Measurements from ENCODE around the gene ANXA3. TPM values are rescaled to one million over a fixed set of nuclear protein-coding genes. Genes with fewer than 3 reads are reported as not detected.

ANXA3 gene
- total and polyA plus RNA-seq, 2 donors (not counting 1 experiment from before 2014, with no cell fraction given), result not detected

- H3K79me2 ChIP-seq (ENCODE audit: control insufficient read depth, insufficient read depth, low read length), result no peaks in the 10 kb centered on the region
- peak overlapping the region; percentile 83 to 87 for H3K27ac ChIP-seq (ENCODE audit: low read length in 2 of 2)
- CTCF ChIA-PET, result interaction anchor here (0.6 to 6.8 kb wide), 5 partner anchors 9 to 266 kb away, joined by 3 to 46 read pairs (median 3); no protein-coding TSS in a partner anchor
- peak overlapping the region; percentile 68 for H3K27ac Mint-ChIP-seq
- peak overlapping the region; percentile 39 for H3K4me2 ChIP-seq (replicated peaks; ENCODE audit: low read depth, low read length, poor library complexity, severe bottlenecking)
- no peak overlapping the region for H2AFZ ChIP-seq (ENCODE audit: insufficient read depth, low read depth, low read length, poor library complexity, severe bottlenecking)
- peak overlapping the region; percentile 32 for H3K4me3 Mint-ChIP-seq
- peaks cover 6% of the 10 kb centered on the region for H3K9me3 Mint-ChIP-seq (ENCODE audit: insufficient read depth)
- peak overlapping the region; percentile 10 for H3K9ac ChIP-seq (ENCODE audit: low read length)
- H3K9me3 ChIP-seq (ENCODE audit: control extremely low read depth in 1 of 3, control insufficient read depth in 2 of 3, insufficient read depth in 1 of 3, low read length in 2 of 3), result peaks cover 3 to 17% (median 16%) of the 10 kb centered on the region in 3 donors
- POLR2A ChIA-PET, result interaction anchor here (1.4 kb wide), 1 partner anchor 12 kb away, joined by 3 read pairs; no protein-coding TSS in a partner anchor
- no peak for ATAC-seq (ENCODE audit: low read depth)
- intact Hi-C loops (cut with micrococcal nuclease), result loop anchor here (1.0 kb wide), 1 partner anchor 8 kb away; no protein-coding TSS in a partner anchor
- TF ChIP-seq CTCF (IDR thresholded peaks at IDR 0.05) (no peak), EZH2 (IDR thresholded peaks at IDR 0.05; ENCODE audit: borderline replicate concordance, insufficient read depth, low read depth, low read length, poor library complexity, severe bottlenecking) (no peak)
- no peaks in the 10 kb centered on the region for H4K20me1 ChIP-seq (ENCODE audit: control insufficient read depth, insufficient read depth, low read length, poor library complexity, severe bottlenecking)
- no peaks in the 10 kb centered on the region for H3K27me3 Mint-ChIP-seq
- no peaks in the 10 kb centered on the region for H3K27me3 ChIP-seq (replicated peaks in 1 of 4; ENCODE audit: control extremely low read depth in 1 of 4, control insufficient read depth in 3 of 4, insufficient read depth in 4 of 4, low read length in 3 of 4)
- H3K4me3 ChIP-seq (ENCODE audit: control extremely low read depth in 1 of 5, extremely low read depth in 1 of 5, insufficient read depth in 1 of 5, low read depth in 2 of 5, low read length in 4 of 5), result peak overlapping the region in 1 of 5 experiments; percentile 5
- DNase-seq, result no peak
- H3K4me1 Mint-ChIP-seq, result peaks cover 76% of the 10 kb centered on the region
- H3K4me1 ChIP-seq (ENCODE audit: control insufficient read depth in 2 of 2, insufficient read depth in 2 of 2, low read length in 2 of 2), result peaks cover 58 to 59% of the 10 kb centered on the region in 2 donors
- no CpG with 5 or more reads among the region's 2 CpGs for WGBS (ENCODE audit: insufficient coverage)
- H3K36me3 ChIP-seq (replicated peaks in 1 of 2; ENCODE audit: control extremely low read depth in 1 of 2, control insufficient read depth in 1 of 2, extremely low read depth in 1 of 2, insufficient read depth in 2 of 2, low read length in 1 of 2), result no peaks in the 10 kb centered on the region
Measured at GRCh38 chr4:78630615-78631014, 79.0 kb downstream of the ANXA3 start.

- no peak overlapping the region for H3K4me2 ChIP-seq (replicated peaks; ENCODE audit: low read depth, low read length, poor library complexity, severe bottlenecking)
- peak overlapping the region; percentile 60 for H3K27ac Mint-ChIP-seq
Measured at GRCh38 chr4:78634011-78634664, 82.6 kb downstream of the ANXA3 start.

More at GRCh38 chr4:78634011-78634664, 82.6 kb downstream of the ANXA3 start:
- H3K9me3 Mint-ChIP-seq (ENCODE audit: insufficient read depth), result peaks cover 3% of the 10 kb centered on the region
- no peak overlapping the region for H3K4me3 ChIP-seq (ENCODE audit: control extremely low read depth in 1 of 5, extremely low read depth in 1 of 5, insufficient read depth in 1 of 5, low read depth in 2 of 5, low read length in 4 of 5)
- TF ChIP-seq CTCF (IDR thresholded peaks at IDR 0.05) (no peak), EZH2 (IDR thresholded peaks at IDR 0.05; ENCODE audit: borderline replicate concordance, insufficient read depth, low read depth, low read length, poor library complexity, severe bottlenecking) (no peak)
- peaks cover 1 to 15% (median 11%) of the 10 kb centered on the region in 3 donors for H3K9me3 ChIP-seq (ENCODE audit: control extremely low read depth in 1 of 3, control insufficient read depth in 2 of 3, insufficient read depth in 1 of 3, low read length in 2 of 3)
- ATAC-seq (ENCODE audit: low read depth) (no peak), DNase-seq (peak; percentile 48)
- POLR2A ChIA-PET, result no interaction called here
- H3K27me3 ChIP-seq (replicated peaks in 1 of 4; ENCODE audit: control extremely low read depth in 1 of 4, control insufficient read depth in 3 of 4, insufficient read depth in 4 of 4, low read length in 3 of 4), result no peaks in the 10 kb centered on the region
- H3K27me3 Mint-ChIP-seq, result no peaks in the 10 kb centered on the region
- no peaks in the 10 kb centered on the region for H4K20me1 ChIP-seq (ENCODE audit: control insufficient read depth, insufficient read depth, low read length, poor library complexity, severe bottlenecking)
- peak overlapping the region in 1 of 2 donors; percentile 50 for H3K27ac ChIP-seq (ENCODE audit: low read length in 2 of 2)
- CTCF ChIA-PET, result interaction anchor here (1.0 to 6.8 kb wide), 4 partner anchors 10 to 21 kb away, joined by 3 to 46 read pairs (median 4); no protein-coding TSS in a partner anchor
- no peak overlapping the region for H3K4me3 Mint-ChIP-seq
- H3K79me2 ChIP-seq (ENCODE audit: control insufficient read depth, insufficient read depth, low read length), result no peaks in the 10 kb centered on the region
- H3K9ac ChIP-seq (ENCODE audit: low read length), result no peak overlapping the region
- intact Hi-C loops (cut with micrococcal nuclease), result no loop called here
- 60% methylated on average over 1 of the region's 5 CpGs for WGBS (ENCODE audit: insufficient coverage)
- peaks cover 71 to 73% of the 10 kb centered on the region in 2 donors for H3K4me1 ChIP-seq (ENCODE audit: control insufficient read depth in 2 of 2, insufficient read depth in 2 of 2, low read length in 2 of 2)
- peak overlapping the region; percentile 43 for H2AFZ ChIP-seq (ENCODE audit: insufficient read depth, low read depth, low read length, poor library complexity, severe bottlenecking)
- H3K36me3 ChIP-seq (replicated peaks in 1 of 2; ENCODE audit: control extremely low read depth in 1 of 2, control insufficient read depth in 1 of 2, extremely low read depth in 1 of 2, insufficient read depth in 2 of 2, low read length in 1 of 2), result no peaks in the 10 kb centered on the region
- H3K4me1 Mint-ChIP-seq, result peaks cover 74% of the 10 kb centered on the region

All from B cell (primary cell).